SHP77 treated with DMSO at 0.1 percent for 48 hours (cell line): ENCODE measurements around the gene MTCH1.

Experiments
- DNase-seq: peaks from one replicate; lab custom pipeline; 2025; lab: John Stamatoyannopoulos, UW

The MTCH1 gene

DNA sequence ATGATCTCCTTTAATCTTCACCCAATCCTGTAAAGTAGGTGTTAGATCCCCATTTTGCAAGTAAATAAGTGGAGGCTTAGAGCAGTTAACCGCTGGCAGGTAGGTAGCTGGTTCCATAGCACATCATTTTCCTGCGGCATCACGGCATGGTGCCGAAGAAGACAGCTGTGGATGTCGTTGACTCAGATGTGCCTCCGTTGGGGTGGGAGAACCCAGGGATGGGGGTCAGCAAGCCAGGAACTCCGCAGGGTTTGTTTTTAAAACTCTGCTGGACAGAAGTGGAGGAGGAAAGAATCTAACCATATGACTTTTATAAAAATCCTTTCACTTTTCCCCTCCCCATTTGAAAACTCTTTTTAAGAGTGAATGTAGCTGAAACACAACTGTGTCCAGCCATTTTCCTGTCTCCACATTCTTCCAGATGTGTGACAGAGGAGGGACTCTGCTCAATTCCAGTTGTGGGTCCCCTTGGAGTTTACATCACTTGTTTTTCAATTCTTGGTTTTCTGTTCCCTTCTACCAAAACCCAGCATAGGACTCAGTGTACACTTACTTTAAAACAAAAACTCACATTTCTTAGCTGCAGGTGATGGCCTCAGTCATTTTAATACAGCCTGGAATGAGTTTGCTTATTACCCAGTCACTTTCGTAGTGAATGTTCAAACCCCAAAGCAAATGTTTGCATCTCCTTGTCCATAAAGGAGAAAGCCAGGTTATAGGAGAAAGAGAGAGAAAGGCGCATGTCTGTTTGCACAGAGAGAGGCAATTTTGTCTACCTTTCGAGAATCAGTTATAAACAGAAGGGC, 59.1 kb downstream of the MTCH1 start:
- DNase-seq = no peak

DNA sequence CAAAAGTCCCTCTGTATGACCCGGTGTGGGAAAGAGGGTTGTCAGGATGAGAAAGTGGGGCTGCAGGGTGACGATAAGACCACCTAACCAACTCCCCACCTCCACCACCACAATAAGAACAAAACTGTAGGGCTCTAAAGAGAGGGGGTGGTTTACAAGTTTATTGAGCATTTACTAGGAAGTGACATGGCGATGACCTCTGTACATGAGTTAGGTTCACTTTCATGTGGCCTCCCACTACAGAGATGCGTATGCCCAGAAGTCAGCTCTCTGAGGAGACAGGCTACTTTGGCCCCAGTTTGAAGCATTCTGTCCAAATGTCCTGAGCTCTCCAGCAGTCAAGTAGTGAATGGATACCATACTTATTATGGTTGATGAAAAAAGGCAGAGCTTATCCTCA, 60.2 kb downstream of the MTCH1 start:
- no peak for DNase-seq

DNA sequence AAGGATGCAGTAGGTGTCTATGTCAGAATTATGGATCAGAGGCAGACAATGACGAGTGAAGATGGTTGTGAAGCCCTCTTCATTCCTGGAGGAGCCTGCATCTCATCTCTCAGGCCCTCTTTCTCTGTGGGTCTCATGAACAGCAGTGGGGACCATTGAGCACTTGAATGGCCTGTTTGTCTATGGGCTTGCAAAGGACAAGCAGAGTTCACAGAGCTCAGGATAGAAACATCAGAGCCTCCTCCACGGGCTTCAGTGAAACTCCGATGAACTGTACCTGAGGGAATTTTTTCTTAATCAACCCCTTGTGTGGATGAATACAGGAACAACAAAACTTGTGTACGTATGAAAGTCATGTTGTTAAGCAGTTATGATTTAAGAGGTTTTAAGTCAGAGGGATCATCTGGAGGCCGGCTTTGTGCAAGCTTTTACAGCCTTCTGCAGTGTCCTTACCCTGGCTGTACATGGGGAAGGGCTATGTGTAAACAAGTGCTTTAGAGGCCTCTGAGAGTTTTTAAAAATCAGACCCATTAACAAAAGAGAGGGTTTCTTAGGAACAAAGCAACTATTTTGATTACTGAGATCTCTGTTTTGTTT, 61.1 kb downstream of the MTCH1 start:
- no peak for DNase-seq

DNA sequence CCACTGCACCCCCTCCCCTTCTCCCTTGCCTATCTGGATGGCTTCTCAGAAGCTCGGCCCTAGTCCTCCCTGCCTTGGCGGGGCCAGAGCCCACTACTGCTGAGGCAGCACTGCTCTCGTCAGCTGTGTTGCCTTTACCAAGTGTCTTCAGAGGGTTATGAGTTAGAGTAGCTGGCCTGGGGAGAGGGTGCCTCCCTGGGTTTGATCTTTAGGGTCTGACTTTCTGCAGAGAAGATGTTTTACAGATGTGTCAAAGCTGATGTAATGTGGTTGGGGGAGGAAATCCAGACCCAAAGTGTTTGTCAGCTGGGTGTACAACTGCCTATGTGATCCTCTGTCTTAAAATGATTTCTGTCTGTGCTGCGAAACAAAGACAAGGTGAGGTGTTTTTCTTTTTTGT, 61.9 kb downstream of the MTCH1 start:
- DNase-seq = no peak

DNA sequence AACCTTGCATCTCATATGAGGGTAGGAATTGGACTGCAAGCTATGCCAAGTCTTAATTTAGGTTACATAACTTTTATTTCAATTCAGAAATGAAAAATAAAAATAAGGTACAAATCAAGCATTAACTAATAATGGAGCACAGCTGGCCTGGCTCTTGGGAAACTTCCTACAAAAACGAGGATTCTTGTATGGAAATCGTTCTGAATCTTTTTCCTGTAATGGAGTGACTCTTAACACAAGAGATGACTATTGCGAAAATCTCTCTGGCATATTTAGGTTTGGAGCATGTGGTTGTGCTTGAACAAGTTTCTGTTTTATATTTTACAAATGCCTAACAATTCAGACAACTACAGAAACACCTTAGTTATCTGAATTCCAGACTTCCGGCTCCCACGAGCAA, 65.5 kb downstream of the MTCH1 start:
- no peak for DNase-seq

DNA sequence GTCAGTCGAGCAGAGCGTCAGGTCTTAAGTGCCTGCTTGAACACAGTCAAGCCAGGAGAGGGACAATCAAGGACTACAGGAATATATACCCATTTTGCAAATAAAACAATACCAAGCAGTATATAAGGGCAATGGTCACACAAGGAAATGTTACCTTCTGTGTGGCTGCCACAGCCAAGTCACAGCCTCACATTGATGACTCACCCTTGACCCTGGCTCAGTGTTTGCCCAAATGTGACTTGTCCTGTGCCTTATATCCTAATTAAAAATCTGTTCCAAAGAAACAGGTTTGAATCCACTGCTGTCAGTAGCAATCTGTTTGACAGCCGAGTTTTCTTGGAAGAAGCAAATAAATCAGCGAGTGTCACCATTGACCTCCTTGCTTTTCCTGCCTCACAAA, 65.9 kb downstream of the MTCH1 start:
- no peak for DNase-seq
